K562 (cell line): ENCODE measurements around the gene ZNF330. TPM values are rescaled to one million over a fixed set of nuclear protein-coding genes. Genes with fewer than 3 reads are reported as not detected.
A peak's percentile ranks its signal among the peaks of the same experiment; 100 is the strongest.

ENCODE experiments used
- C11orf30 ChIP-seq: fragments of 450-650 bp; IDR thresholded peaks from 2 replicates; pipeline ENCODE4 v1.6.1; 2016; ENCODE audit warnings: low read depth, mild to moderate bottlenecking
- MBD2 ChIP-seq: sonication (generic); IDR thresholded peaks from 2 replicates; pipeline ENCODE4 v1.6.1; 2016; ENCODE audit warnings: low read depth, borderline replicate concordance
- MYC ChIP-seq, 2 experiments: fragments of 250-450 bp in 1 of 2; sonication (Bioruptor Pico) in 1 of 2; IDR thresholded peaks; 2 replicates each; pipeline versions ENCODE4 v1.5.1 to v1.6.1; 2012 to 2021; ENCODE audit warnings: low read depth in 2 of 2, borderline replicate concordance in 1 of 2, improper control_type of control experiment in 1 of 2, low read length in 1 of 2, mild to moderate bottlenecking in 1 of 2, moderate library complexity in 1 of 2
- POLR2G ChIP-seq: fragments of 200-400 bp; formaldehyde crosslinking; IDR thresholded peaks from 2 replicates; pipeline ENCODE4 v1.6.1; 2017; ENCODE audit warnings: low read depth, mild to moderate bottlenecking, antibody characterized with exemption, low read length, moderate library complexity
- ZNF175 ChIP-seq: fragments of 200-800 bp; sonication (Bioruptor generic); IDR thresholded peaks from 2 replicates; pipeline ENCODE4 v1.6.1; 2016; ENCODE audit warnings: low read depth, mild to moderate bottlenecking, missing genetic modification characterization, missing compliant biosample characterization
- polyA plus RNA-seq, 8 experiments: library from polyadenylated mRNA; depleted of rRNA in 4 of 8; stranded (reverse) in 5 of 8; unstranded in 3 of 8; fragments of >200 nt; fragmentation: Nextera tagmentation in 2 of 8; fragmentation: Illumina TruSeq in 1 of 8; extraction: Ambion mirVana in 2 of 8; extraction: Trizol in 1 of 8; gene quantifications; 2 replicates each; pipeline versions ENCODE4 v1.2.1 to v1.2.3, GENCODE V29; 2011 to 2014; ENCODE audit warnings: inconsistent platforms in 1 of 8, missing spikeins in 1 of 8
- total RNA-seq, 7 experiments: library from RNA; depleted of rRNA in 6 of 7; stranded (reverse); fragments of >200 nt in 6 of 7; fragmentation: Illumina TruSeq in 2 of 7; extraction: Trizol in 2 of 7; gene quantifications; 2 replicates each; pipeline versions ENCODE4 v1.2.1 to v1.2.3, GENCODE V29; 2011 to 2021; ENCODE audit warnings: low replicate concordance in 1 of 7
- TF ChIP-seq, protein P1 (sequence below): fragments of 250-450 bp; sonication (Bioruptor Pico); IDR thresholded peaks from 2 replicates; pipeline ENCODE4 v1.5.0; 2021; ENCODE audit warnings: mild to moderate bottlenecking, moderate library complexity
- TF ChIP-seq, protein P2 (sequence below): fragments of 200-600 bp; sonication (generic); IDR thresholded peaks from one replicate; pipeline ENCODE4 v1.6.1; 2012; ENCODE audit warnings: mild to moderate bottlenecking, low read depth, low read length, inconsistent platforms
- TF ChIP-seq, protein P3 (sequence below): fragments of 450-650 bp; IDR thresholded peaks from 2 replicates; pipeline ENCODE4 v1.6.1; 2014; ENCODE audit warnings: low read depth, mild to moderate bottlenecking, moderate library complexity, borderline replicate concordance

ZNF330 gene
- total and polyA plus RNA-seq, 9 of the 15 experiments (the other 6 are each of a cell fraction or from before 2014, with no cell fraction given): 70.0 to 115 (median 92.0) TPM

DNA sequence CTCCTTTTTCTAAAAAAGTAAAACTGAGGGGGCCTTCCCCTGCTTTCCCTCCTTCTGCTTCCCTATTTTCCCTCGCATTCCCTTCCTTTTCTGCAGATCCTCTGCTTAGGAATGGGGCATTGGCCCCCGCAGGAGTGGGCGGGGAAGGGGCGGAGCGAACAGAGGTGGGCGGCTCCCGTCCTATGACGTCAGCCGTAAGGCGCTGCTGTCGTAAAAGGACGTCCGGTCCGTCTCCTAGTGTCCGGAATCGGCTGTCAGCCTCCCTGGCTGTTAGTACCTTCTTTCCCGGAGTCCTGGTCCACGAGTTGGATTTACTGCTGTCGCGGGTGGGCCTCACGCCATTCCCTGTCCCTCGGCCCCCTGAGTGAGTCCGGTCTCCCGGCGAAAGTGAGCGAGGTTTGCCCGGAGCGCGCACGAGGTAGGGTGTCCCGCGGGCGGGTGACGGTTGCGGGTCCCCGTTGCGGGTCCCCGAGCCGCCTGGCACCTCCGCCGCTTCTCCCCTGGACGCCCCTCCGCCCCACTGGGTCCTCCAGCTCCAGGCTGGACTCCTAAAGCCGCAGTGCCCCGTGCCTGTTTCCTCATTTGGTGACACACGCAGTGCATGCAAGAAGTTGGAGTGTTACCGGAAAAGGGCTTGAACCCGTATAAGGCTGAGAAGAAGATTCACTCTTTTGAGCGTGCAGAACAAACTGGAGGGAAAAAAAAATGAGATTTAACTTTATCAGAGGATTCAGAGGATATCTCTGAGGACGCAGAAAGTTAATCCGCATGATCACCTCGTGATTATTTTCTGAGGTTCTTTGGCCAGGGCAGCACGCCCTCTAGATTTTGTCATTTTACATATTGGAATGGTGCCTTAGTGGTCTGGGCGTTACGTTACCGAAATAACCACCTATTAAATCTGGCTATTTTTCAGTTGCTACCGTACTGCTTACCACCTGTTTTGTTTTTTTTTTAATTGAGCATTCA is at the start of gene ZNF330 (continued):
- TF ChIP-seq ZNF175 (CRISPR knock-in tag) (no peak), POLR2G (peak; percentile 82), MBD2 (peak; percentile 75; the same call in 1 of the 2 replicates), MYC (IDR thresholded peaks at IDR 0.05; ENCODE audit: low read depth, low read length) (peak; percentile 54), MYC (CRISPR knock-in tag; IDR thresholded peaks at IDR 0.05; ENCODE audit: borderline replicate concordance, low read depth) (peak; percentile 93), C11orf30 (no peak)
- TF ChIP-seq, protein P1, sequence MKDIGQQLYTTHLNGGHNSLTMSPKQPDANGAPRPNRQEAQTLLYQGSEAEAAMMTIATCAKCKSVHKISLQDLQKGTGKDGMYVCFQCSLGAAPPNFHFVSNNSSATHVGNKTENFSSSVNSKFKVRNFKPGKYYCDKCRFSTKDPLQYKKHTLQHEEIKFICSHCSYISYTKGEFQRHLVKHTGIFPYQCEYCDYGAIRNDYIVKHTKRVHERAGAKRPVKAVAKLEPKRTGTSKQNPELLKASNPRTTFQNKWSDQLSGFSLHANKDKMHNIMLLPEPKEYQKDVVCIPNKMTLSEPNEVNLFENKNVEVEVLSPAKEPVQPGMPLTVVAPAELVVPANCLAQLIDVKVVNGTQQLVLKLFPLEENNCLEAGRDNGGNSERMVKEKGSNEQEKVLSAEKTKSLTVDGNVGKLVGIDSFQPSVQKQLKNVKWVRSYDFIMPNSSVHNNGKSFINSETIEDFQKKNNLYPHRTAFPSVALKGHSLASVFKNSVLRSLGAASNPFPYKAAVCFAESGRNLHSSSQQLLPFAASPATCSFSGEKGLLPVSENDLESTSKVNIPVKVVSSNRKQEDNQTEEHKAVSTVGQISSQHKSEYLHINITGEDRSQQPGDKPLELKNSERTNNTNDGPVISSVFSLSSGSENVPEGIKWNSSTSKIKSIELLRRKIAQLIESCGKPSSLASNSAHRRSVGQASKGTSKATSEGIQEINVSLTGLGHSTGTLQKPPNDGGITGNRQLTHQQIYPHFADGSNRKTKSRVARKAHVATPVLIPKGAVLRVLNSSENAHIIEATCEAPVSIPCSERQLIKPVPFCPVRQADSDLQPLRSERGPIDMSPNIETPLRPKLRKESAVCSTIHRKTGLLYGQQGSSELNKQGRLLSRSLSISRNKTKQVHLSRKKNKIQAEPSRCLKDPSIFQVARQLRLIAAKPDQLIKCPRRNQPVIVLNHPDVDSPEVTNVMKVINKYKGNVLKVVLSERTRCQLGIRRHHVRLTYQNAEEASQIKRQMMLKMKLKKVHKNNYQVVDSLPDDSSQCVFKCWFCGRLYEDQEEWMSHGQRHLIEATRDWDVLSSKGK (CRISPR knock-in tag): no peak
- TF ChIP-seq, protein P2, sequence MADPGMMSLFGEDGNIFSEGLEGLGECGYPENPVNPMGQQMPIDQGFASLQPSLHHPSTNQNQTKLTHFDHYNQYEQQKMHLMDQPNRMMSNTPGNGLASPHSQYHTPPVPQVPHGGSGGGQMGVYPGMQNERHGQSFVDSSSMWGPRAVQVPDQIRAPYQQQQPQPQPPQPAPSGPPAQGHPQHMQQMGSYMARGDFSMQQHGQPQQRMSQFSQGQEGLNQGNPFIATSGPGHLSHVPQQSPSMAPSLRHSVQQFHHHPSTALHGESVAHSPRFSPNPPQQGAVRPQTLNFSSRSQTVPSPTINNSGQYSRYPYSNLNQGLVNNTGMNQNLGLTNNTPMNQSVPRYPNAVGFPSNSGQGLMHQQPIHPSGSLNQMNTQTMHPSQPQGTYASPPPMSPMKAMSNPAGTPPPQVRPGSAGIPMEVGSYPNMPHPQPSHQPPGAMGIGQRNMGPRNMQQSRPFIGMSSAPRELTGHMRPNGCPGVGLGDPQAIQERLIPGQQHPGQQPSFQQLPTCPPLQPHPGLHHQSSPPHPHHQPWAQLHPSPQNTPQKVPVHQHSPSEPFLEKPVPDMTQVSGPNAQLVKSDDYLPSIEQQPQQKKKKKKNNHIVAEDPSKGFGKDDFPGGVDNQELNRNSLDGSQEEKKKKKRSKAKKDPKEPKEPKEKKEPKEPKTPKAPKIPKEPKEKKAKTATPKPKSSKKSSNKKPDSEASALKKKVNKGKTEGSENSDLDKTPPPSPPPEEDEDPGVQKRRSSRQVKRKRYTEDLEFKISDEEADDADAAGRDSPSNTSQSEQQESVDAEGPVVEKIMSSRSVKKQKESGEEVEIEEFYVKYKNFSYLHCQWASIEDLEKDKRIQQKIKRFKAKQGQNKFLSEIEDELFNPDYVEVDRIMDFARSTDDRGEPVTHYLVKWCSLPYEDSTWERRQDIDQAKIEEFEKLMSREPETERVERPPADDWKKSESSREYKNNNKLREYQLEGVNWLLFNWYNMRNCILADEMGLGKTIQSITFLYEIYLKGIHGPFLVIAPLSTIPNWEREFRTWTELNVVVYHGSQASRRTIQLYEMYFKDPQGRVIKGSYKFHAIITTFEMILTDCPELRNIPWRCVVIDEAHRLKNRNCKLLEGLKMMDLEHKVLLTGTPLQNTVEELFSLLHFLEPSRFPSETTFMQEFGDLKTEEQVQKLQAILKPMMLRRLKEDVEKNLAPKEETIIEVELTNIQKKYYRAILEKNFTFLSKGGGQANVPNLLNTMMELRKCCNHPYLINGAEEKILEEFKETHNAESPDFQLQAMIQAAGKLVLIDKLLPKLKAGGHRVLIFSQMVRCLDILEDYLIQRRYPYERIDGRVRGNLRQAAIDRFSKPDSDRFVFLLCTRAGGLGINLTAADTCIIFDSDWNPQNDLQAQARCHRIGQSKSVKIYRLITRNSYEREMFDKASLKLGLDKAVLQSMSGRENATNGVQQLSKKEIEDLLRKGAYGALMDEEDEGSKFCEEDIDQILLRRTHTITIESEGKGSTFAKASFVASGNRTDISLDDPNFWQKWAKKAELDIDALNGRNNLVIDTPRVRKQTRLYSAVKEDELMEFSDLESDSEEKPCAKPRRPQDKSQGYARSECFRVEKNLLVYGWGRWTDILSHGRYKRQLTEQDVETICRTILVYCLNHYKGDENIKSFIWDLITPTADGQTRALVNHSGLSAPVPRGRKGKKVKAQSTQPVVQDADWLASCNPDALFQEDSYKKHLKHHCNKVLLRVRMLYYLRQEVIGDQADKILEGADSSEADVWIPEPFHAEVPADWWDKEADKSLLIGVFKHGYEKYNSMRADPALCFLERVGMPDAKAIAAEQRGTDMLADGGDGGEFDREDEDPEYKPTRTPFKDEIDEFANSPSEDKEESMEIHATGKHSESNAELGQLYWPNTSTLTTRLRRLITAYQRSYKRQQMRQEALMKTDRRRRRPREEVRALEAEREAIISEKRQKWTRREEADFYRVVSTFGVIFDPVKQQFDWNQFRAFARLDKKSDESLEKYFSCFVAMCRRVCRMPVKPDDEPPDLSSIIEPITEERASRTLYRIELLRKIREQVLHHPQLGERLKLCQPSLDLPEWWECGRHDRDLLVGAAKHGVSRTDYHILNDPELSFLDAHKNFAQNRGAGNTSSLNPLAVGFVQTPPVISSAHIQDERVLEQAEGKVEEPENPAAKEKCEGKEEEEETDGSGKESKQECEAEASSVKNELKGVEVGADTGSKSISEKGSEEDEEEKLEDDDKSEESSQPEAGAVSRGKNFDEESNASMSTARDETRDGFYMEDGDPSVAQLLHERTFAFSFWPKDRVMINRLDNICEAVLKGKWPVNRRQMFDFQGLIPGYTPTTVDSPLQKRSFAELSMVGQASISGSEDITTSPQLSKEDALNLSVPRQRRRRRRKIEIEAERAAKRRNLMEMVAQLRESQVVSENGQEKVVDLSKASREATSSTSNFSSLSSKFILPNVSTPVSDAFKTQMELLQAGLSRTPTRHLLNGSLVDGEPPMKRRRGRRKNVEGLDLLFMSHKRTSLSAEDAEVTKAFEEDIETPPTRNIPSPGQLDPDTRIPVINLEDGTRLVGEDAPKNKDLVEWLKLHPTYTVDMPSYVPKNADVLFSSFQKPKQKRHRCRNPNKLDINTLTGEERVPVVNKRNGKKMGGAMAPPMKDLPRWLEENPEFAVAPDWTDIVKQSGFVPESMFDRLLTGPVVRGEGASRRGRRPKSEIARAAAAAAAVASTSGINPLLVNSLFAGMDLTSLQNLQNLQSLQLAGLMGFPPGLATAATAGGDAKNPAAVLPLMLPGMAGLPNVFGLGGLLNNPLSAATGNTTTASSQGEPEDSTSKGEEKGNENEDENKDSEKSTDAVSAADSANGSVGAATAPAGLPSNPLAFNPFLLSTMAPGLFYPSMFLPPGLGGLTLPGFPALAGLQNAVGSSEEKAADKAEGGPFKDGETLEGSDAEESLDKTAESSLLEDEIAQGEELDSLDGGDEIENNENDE: no peak
- TF ChIP-seq, protein P3, sequence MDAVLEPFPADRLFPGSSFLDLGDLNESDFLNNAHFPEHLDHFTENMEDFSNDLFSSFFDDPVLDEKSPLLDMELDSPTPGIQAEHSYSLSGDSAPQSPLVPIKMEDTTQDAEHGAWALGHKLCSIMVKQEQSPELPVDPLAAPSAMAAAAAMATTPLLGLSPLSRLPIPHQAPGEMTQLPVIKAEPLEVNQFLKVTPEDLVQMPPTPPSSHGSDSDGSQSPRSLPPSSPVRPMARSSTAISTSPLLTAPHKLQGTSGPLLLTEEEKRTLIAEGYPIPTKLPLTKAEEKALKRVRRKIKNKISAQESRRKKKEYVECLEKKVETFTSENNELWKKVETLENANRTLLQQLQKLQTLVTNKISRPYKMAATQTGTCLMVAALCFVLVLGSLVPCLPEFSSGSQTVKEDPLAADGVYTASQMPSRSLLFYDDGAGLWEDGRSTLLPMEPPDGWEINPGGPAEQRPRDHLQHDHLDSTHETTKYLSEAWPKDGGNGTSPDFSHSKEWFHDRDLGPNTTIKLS: no peak
